Fibroblast of villous mesenchyme (primary cell): ENCODE data around the gene STARD10. TPM values are rescaled to one million over a fixed set of nuclear protein-coding genes. Genes with fewer than 3 reads are reported as not detected.

Experiments used
- DNase-seq: peaks from one replicate; pipeline ENCODE4 v3.0.0-alpha.2; 2010; ENCODE audit warnings: low read depth
- H3K4me3 ChIP-seq: 2 replicates; pipeline ENCODE4 v1.5.1; 2011; ENCODE audit warnings: low read depth, mild to moderate bottlenecking, low read length
- total RNA-seq: library from RNA; depleted of rRNA; stranded (reverse); fragments of >200 nt; gene quantifications from 2 replicates; pipeline ENCODE4 v1.2.3, GENCODE V29; 2012
- TF ChIP-seq, protein P1 (sequence below): IDR thresholded peaks from 2 replicates; pipeline ENCODE4 v1.5.1; 2012; ENCODE audit warnings: low read depth, mild to moderate bottlenecking, low read length; ENCODE audit not compliant: insufficient read depth

The STARD10 gene
- total RNA-seq, 1 donor, result 34.5 TPM

DNA sequence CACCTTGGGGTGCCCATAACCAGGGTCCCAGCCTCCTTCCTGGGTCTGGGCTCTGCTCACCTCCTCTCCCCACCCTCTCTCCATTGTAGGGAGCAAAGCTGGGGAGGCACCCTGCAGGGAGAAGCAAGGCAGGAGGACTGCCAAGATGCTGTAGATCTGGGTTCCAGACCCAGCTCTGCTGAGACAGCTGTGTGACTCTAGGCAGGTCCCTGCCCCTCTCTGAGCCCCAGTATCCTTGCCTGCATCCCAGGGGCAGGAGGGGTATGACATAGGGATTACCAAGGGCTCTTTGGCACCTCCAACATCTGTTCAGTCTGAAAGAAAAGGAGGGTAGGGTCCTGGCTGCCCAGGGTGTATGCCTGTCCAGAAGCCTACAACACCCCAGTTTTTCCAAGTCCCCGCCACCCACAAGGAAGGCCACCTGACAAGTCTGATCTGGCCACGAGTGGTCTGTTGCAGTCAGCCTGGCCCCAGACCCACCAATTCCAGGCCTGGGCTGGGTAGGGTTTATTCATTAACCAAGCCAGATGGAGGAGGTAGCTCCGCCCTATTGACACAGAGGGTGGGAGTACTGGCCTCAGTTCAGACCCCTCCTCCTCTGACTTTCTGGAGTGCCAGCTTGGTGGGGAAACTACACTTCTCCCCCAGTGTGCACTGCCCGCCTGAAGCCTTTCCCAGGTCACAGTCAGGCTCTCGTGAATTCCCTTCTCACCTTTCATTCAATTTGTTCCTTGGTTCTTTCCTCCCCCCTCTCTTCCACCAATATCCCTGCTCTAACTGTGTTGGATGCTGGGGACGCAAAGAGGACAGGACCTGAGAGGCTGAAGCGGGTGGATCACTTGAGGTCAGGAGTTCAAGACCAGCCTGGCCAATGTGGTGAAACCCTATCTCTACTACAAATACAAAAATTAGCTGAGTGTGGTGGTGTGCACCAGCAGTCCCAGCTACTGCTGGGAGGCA is 15.0 kb downstream of the STARD10 start:
- no peak overlapping the region for H3K4me3 ChIP-seq
- TF ChIP-seq, protein P1, sequence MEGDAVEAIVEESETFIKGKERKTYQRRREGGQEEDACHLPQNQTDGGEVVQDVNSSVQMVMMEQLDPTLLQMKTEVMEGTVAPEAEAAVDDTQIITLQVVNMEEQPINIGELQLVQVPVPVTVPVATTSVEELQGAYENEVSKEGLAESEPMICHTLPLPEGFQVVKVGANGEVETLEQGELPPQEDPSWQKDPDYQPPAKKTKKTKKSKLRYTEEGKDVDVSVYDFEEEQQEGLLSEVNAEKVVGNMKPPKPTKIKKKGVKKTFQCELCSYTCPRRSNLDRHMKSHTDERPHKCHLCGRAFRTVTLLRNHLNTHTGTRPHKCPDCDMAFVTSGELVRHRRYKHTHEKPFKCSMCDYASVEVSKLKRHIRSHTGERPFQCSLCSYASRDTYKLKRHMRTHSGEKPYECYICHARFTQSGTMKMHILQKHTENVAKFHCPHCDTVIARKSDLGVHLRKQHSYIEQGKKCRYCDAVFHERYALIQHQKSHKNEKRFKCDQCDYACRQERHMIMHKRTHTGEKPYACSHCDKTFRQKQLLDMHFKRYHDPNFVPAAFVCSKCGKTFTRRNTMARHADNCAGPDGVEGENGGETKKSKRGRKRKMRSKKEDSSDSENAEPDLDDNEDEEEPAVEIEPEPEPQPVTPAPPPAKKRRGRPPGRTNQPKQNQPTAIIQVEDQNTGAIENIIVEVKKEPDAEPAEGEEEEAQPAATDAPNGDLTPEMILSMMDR, result no peak
- no peak for DNase-seq

GRCh38 chr11:72777755-72778278 is 16.0 kb downstream of the STARD10 start:
- TF ChIP-seq, protein P1, result no peak
- no peak for DNase-seq
- H3K4me3 ChIP-seq, result no peak overlapping the region

- no peak for DNase-seq
- H3K4me3 ChIP-seq, result no peak overlapping the region
- TF ChIP-seq, protein P1, result no peak
Measured at GRCh38 chr11:72776844-72777754, 16.7 kb downstream of the STARD10 start.

- DNase-seq, result no peak
- no peak overlapping the region for H3K4me3 ChIP-seq
- TF ChIP-seq, protein P1, result no peak
Measured at GRCh38 chr11:72776117-72776843, 17.6 kb downstream of the STARD10 start.

DNA sequence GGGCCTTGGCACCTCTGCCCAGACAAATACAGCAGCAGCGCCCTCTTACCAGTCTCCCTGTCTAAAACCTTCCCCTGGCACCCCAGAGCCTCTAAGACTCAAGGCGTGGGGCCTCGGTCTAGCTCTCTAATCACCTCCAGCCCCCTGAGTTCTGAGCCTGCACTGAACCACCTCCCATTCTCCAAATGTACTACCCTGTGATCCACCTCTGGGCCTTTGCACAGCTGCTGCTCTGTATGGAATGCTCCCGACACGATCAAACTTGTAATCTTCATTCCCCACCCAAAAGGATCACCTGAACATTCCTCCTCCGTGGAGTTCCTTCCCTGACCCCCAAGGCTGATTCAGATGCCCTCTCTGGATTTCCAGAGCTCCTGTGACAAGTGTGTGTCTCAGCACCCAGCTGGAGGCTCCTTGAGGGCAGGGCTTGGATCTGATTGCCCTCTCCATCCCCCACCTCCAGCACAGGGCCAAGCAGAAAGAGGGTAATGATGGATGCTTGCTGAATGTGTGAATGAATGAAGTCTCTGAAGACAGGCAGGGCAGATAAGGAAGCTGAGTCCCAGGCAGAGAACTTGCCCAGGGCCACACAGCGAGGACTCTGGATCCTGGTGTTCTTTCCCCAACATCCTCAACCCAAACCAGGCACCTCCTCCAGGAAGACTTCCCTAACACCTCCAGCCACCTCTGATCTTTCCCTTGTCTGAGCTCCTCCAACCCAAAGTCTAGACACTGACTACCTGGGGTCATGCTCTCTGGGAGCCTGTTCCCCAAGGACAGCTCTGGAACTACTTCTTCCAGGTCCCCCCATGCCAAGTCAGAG is 18.3 kb downstream of the STARD10 start:
- TF ChIP-seq, protein P1, result no peak
- no peak for DNase-seq
- H3K4me3 ChIP-seq, result no peak overlapping the region

DNA sequence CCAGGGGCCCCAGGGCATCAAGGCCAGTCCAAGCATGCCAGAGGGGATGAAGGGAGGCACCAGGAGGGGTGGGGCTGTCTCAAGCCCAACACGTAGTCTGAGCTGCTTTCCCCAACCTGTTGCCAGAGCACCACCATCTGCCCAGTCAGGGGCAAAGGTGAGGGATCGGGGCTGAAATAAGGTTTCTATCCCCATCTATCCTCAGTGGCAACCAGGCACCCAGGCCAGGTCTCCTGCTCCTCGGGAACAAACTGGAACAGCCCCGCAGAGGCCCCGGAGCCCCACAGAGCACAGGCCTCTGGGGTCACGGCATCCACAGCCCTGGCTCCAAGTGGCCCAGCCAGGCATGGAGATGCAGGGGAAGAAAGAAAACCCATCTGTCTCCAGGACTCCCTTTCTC is 19.3 kb downstream of the STARD10 start:
- no peak overlapping the region for H3K4me3 ChIP-seq
- TF ChIP-seq, protein P1, result no peak
- no peak for DNase-seq
